Measurements from ENCODE around the gene HOXB2.

DNA sequence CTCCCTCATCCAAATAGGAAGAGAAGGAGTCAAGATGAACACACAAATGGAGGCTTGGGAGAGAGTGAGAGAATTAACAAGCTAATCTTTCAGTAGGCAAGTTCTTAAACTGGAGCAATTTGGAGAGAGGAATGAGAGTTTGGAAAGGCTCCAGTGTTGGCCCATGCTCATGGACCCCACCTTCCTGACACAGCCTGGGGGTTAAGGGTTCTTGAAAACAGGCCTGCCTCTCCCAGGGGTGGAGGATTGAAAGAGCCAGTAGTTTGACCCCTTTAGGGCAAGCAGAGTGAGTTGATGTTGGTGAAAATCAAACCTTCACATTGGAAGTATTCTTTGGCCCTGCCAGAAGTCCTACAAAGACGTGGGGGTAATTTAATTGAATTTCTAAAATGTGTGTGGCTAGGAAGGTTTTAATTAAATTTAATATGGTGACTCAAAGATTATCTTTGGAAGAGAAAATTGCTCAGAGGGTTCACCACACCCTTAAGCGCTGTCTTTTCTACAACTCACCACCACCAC is 39.4 kb upstream of the HOXB2 start:
- TF ChIP-seq, protein P1, sequence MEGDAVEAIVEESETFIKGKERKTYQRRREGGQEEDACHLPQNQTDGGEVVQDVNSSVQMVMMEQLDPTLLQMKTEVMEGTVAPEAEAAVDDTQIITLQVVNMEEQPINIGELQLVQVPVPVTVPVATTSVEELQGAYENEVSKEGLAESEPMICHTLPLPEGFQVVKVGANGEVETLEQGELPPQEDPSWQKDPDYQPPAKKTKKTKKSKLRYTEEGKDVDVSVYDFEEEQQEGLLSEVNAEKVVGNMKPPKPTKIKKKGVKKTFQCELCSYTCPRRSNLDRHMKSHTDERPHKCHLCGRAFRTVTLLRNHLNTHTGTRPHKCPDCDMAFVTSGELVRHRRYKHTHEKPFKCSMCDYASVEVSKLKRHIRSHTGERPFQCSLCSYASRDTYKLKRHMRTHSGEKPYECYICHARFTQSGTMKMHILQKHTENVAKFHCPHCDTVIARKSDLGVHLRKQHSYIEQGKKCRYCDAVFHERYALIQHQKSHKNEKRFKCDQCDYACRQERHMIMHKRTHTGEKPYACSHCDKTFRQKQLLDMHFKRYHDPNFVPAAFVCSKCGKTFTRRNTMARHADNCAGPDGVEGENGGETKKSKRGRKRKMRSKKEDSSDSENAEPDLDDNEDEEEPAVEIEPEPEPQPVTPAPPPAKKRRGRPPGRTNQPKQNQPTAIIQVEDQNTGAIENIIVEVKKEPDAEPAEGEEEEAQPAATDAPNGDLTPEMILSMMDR (IDR thresholded peaks at IDR 0.05), result no peak
- TF ChIP-seq, protein P2, sequence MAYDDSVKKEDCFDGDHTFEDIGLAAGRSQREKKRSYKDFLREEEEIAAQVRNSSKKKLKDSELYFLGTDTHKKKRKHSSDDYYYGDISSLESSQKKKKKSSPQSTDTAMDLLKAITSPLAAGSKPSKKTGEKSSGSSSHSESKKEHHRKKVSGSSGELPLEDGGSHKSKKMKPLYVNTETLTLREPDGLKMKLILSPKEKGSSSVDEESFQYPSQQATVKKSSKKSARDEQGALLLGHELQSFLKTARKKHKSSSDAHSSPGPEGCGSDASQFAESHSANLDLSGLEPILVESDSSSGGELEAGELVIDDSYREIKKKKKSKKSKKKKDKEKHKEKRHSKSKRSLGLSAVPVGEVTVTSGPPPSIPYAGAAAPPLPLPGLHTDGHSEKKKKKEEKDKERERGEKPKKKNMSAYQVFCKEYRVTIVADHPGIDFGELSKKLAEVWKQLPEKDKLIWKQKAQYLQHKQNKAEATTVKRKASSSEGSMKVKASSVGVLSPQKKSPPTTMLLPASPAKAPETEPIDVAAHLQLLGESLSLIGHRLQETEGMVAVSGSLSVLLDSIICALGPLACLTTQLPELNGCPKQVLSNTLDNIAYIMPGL (CRISPR knock-in tag; IDR thresholded peaks at IDR 0.05), result no peak
- TF ChIP-seq, protein P3, sequence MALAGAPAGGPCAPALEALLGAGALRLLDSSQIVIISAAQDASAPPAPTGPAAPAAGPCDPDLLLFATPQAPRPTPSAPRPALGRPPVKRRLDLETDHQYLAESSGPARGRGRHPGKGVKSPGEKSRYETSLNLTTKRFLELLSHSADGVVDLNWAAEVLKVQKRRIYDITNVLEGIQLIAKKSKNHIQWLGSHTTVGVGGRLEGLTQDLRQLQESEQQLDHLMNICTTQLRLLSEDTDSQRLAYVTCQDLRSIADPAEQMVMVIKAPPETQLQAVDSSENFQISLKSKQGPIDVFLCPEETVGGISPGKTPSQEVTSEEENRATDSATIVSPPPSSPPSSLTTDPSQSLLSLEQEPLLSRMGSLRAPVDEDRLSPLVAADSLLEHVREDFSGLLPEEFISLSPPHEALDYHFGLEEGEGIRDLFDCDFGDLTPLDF (CRISPR knock-in tag; IDR thresholded peaks at IDR 0.05), result no peak
- TF ChIP-seq, protein P4, sequence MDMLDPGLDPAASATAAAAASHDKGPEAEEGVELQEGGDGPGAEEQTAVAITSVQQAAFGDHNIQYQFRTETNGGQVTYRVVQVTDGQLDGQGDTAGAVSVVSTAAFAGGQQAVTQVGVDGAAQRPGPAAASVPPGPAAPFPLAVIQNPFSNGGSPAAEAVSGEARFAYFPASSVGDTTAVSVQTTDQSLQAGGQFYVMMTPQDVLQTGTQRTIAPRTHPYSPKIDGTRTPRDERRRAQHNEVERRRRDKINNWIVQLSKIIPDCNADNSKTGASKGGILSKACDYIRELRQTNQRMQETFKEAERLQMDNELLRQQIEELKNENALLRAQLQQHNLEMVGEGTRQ (CRISPR knock-in tag; IDR thresholded peaks at IDR 0.05), result no peak
- TF ChIP-seq SMAD3 (CRISPR knock-in tag; IDR thresholded peaks at IDR 0.05; ENCODE audit: borderline replicate concordance), result no peak
- TF ChIP-seq, protein P5, sequence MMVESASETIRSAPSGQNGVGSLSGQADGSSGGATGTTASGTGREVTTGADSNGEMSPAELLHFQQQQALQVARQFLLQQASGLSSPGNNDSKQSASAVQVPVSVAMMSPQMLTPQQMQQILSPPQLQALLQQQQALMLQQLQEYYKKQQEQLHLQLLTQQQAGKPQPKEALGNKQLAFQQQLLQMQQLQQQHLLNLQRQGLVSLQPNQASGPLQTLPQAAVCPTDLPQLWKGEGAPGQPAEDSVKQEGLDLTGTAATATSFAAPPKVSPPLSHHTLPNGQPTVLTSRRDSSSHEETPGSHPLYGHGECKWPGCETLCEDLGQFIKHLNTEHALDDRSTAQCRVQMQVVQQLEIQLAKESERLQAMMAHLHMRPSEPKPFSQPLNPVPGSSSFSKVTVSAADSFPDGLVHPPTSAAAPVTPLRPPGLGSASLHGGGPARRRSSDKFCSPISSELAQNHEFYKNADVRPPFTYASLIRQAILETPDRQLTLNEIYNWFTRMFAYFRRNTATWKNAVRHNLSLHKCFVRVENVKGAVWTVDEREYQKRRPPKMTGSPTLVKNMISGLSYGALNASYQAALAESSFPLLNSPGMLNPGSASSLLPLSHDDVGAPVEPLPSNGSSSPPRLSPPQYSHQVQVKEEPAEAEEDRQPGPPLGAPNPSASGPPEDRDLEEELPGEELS (CRISPR knock-in tag; IDR thresholded peaks at IDR 0.05), result no peak

Data from WTC11 (cell line).